OCI-LY7 (cell line): ENCODE measurements around the gene VPS13D. TPM values are rescaled to one million over a fixed set of nuclear protein-coding genes. Genes with fewer than 3 reads are reported as not detected.

Experiments used
- BruUV-seq: library from RNA; stranded (reverse); fragments of 400-500 nt; replicated peaks from 2 replicates; lab custom pipeline; 2021; lab: Mats Ljungman, UMichigan
- CTCF ChIA-PET: fragments of 300-600 bp; sonication (Branson Sonifier 250); formaldehyde crosslinking; loops from one replicate; lab custom pipeline; 2022; ENCODE audit warnings: antibody characterized with exemption; ENCODE audit not compliant: unreplicated experiment; lab: Charles Lee
- POLR2A ChIA-PET: fragments of 300-600 bp; sonication (Branson Sonifier 250); formaldehyde crosslinking; loops from one replicate; lab custom pipeline; 2022; ENCODE audit warnings: antibody characterized with exemption; lab: Charles Lee
- DNase-seq: peaks from one replicate; pipeline ENCODE4 v3.0.0-alpha.2; 2015; ENCODE audit warnings: low spot score
- H2AFZ ChIP-seq: fragments of 200-600 bp; sonication (generic), shearing (Covaris generic); 2 replicates; pipeline ENCODE4 v1.6.1; 2014; ENCODE audit warnings: mild to moderate bottlenecking, antibody characterized with exemption, low read length, moderate library complexity
- H3K27ac ChIP-seq: fragments of 200-600 bp; sonication (generic); 2 replicates; pipeline ENCODE4 v1.5.1; 2014; ENCODE audit warnings: mixed run types, low read depth, mild to moderate bottlenecking, moderate library complexity, low read length, inconsistent platforms; ENCODE audit not compliant: poor library complexity, severe bottlenecking
- H3K36me3 ChIP-seq: fragments of 200-600 bp; sonication (generic); 2 replicates; pipeline ENCODE4 v1.6.1; 2014; ENCODE audit warnings: mild to moderate bottlenecking, antibody characterized with exemption, low read length, moderate library complexity, mixed read lengths; ENCODE audit not compliant: insufficient read depth
- H3K4me1 ChIP-seq: fragments of 200-600 bp; sonication (generic); 2 replicates; pipeline ENCODE4 v1.5.1; 2014; ENCODE audit warnings: mild to moderate bottlenecking, low read length; ENCODE audit not compliant: insufficient read depth, poor library complexity, severe bottlenecking
- H3K4me2 ChIP-seq: fragments of 200-600 bp; sonication (generic); 2 replicates; pipeline ENCODE4 v1.6.1; 2014; ENCODE audit warnings: mild to moderate bottlenecking, low read length
- H3K4me3 ChIP-seq: fragments of 200-600 bp; sonication (generic); 2 replicates; pipeline ENCODE4 v1.5.1; 2014; ENCODE audit warnings: mild to moderate bottlenecking, low read depth, low read length; ENCODE audit not compliant: poor library complexity, severe bottlenecking
- H3K79me2 ChIP-seq: fragments of 200-600 bp; sonication (generic); 2 replicates; pipeline ENCODE4 v1.6.1; 2016; ENCODE audit warnings: low read depth, mild to moderate bottlenecking, low read length, moderate library complexity, mixed read lengths; ENCODE audit not compliant: insufficient read depth
- H3K9me2 ChIP-seq: fragments of 200-600 bp; sonication (generic); 2 replicates; pipeline ENCODE4 v1.6.1; 2016; ENCODE audit warnings: mild to moderate bottlenecking, low read length, mixed read lengths; ENCODE audit not compliant: insufficient read depth
- H3K9me3 ChIP-seq: fragments of 200-600 bp; sonication (generic); 2 replicates; pipeline ENCODE4 v1.6.1; 2014; ENCODE audit warnings: mild to moderate bottlenecking, mixed run types, low read length, mixed read lengths
- H4K20me1 ChIP-seq: fragments of 200-600 bp; sonication (generic); 2 replicates; pipeline ENCODE4 v1.6.1; 2014; ENCODE audit warnings: mild to moderate bottlenecking, antibody characterized with exemption, low read length, moderate library complexity, mixed read lengths; ENCODE audit not compliant: insufficient read depth
- EZH2phosphoT487 ChIP-seq: fragments of 200-600 bp; sonication (generic); IDR thresholded peaks from 2 replicates; pipeline ENCODE4 v1.6.1; 2018; ENCODE audit warnings: low read depth, borderline replicate concordance, mild to moderate bottlenecking, mixed run types, antibody characterized with exemption, low read length, moderate library complexity, mixed read lengths
- intact Hi-C: fragments of 100-400 bp; cut with micrococcal nuclease; formaldehyde crosslinking; loops from one replicate; pipeline ENCODE4 v1.10.0; 2022; ENCODE audit not compliant: unreplicated experiment
- total RNA-seq, 2 experiments: library from RNA; depleted of rRNA in 1 of 2; stranded (reverse); fragments of >200 nt in 1 of 2; shearing (Covaris generic) in 1 of 2; gene quantifications; 2 replicates each; pipeline ENCODE4 v1.2.3, GENCODE V29; 2014 to 2022
- TF ChIP-seq, protein P1 (sequence below): fragments of 200-600 bp; sonication (generic); conservative IDR thresholded peaks from 2 replicates; pipeline ENCODE4 v1.5.1; 2014; ENCODE audit warnings: mild to moderate bottlenecking, antibody characterized with exemption, low read length, moderate library complexity, mixed read lengths

Gene VPS13D
- total RNA-seq, 2 experiments from 2014 or later = 23.9 to 39.2 TPM

GRCh38 chr1:12327566-12327965, 97.7 kb downstream of the VPS13D start:
- H4K20me1 ChIP-seq = no peaks in the 10 kb centered on the region
- H3K4me2 ChIP-seq = no peak overlapping the region
- no peak overlapping the region for H3K4me3 ChIP-seq
- ChIA-PET POLR2A (interaction anchor here (0.6 to 0.7 kb wide), 3 partner anchors 55 to 1127 kb away, joined by 3 to 8 read pairs (median 6); no protein-coding TSS in a partner anchor), CTCF (no interaction called here)
- no TSS peak for BruUV-seq
- no peaks in the 10 kb centered on the region for H3K79me2 ChIP-seq
- no peak for DNase-seq
- no peak overlapping the region for H3K27ac ChIP-seq
- no peaks in the 10 kb centered on the region for H3K9me2 ChIP-seq
- TF ChIP-seq EZH2phosphoT487 = no peak
- TF ChIP-seq, protein P1, sequence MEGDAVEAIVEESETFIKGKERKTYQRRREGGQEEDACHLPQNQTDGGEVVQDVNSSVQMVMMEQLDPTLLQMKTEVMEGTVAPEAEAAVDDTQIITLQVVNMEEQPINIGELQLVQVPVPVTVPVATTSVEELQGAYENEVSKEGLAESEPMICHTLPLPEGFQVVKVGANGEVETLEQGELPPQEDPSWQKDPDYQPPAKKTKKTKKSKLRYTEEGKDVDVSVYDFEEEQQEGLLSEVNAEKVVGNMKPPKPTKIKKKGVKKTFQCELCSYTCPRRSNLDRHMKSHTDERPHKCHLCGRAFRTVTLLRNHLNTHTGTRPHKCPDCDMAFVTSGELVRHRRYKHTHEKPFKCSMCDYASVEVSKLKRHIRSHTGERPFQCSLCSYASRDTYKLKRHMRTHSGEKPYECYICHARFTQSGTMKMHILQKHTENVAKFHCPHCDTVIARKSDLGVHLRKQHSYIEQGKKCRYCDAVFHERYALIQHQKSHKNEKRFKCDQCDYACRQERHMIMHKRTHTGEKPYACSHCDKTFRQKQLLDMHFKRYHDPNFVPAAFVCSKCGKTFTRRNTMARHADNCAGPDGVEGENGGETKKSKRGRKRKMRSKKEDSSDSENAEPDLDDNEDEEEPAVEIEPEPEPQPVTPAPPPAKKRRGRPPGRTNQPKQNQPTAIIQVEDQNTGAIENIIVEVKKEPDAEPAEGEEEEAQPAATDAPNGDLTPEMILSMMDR = no peak
- H3K36me3 ChIP-seq = peaks cover 39% of the 10 kb centered on the region; the same call in 1 of the 2 replicates
- intact Hi-C loops = no loop called here
- H3K4me1 ChIP-seq = no peaks in the 10 kb centered on the region
- H2AFZ ChIP-seq = no peak overlapping the region
- H3K9me3 ChIP-seq = no peaks in the 10 kb centered on the region

GRCh38 chr1:12333036-12333785, 103.4 kb downstream of the VPS13D start:
- no peaks in the 10 kb centered on the region for H4K20me1 ChIP-seq
- ChIA-PET CTCF (no interaction called here), POLR2A (no interaction called here)
- no peaks in the 10 kb centered on the region for H3K4me1 ChIP-seq
- H3K9me3 ChIP-seq = no peaks in the 10 kb centered on the region
- H3K36me3 ChIP-seq = peaks cover 54% of the 10 kb centered on the region; the same call in 1 of the 2 replicates
- no TSS peak for BruUV-seq
- no peak for DNase-seq
- intact Hi-C loops = no loop called here
- H3K9me2 ChIP-seq = no peaks in the 10 kb centered on the region
- H3K4me2 ChIP-seq = no peak overlapping the region
- TF ChIP-seq EZH2phosphoT487 = no peak
- TF ChIP-seq, protein P1 = no peak
- no peak overlapping the region for H2AFZ ChIP-seq
- no peaks in the 10 kb centered on the region for H3K79me2 ChIP-seq
- H3K4me3 ChIP-seq = no peak overlapping the region
- H3K27ac ChIP-seq = no peak overlapping the region

GRCh38 chr1:12335815-12336214, 106.0 kb downstream of the VPS13D start:
- H3K9me2 ChIP-seq = no peaks in the 10 kb centered on the region
- no peaks in the 10 kb centered on the region for H3K79me2 ChIP-seq
- peaks cover 47% of the 10 kb centered on the region; the same call in 1 of the 2 replicates for H3K36me3 ChIP-seq
- CTCF ChIA-PET = interaction anchor here (0.5 kb wide), 1 partner anchor 1247 kb away, joined by 3 read pairs; no protein-coding TSS in a partner anchor
- no TSS peak for BruUV-seq
- POLR2A ChIA-PET = no interaction called here
- no peaks in the 10 kb centered on the region for H4K20me1 ChIP-seq
- intact Hi-C loops = no loop called here
- peaks cover 16% of the 10 kb centered on the region for H3K4me1 ChIP-seq
- no peak for TF ChIP-seq EZH2phosphoT487
- TF ChIP-seq, protein P1 = no peak
- H2AFZ ChIP-seq = no peak overlapping the region
- DNase-seq = no peak
- no peak overlapping the region for H3K4me2 ChIP-seq
- no peaks in the 10 kb centered on the region for H3K9me3 ChIP-seq
- no peak overlapping the region for H3K27ac ChIP-seq
- no peak overlapping the region for H3K4me3 ChIP-seq
